Gastrocnemius medialis (tissue), 4 donors: ENCODE results near the gene WASL. TPM values are rescaled to one million over a fixed set of nuclear protein-coding genes. Genes with fewer than 3 reads are reported as not detected.
A peak's percentile ranks its signal among the peaks of the same experiment; 100 is the strongest.

Experiments
- ATAC-seq, 2 donors: fragments of 150-250 bp; one replicate each; pipeline ENCODE4 v1.9.1; 2016
- DNase-seq, 2 donors: peaks; one replicate each; pipeline ENCODE4 v3.0.0-alpha.2; 2019
- H3K27ac ChIP-seq, 4 donors: fragments of 200-600 bp; sonication (generic); 1 replicate in 1 of 4; 2 replicates in 3 of 4; pipeline ENCODE4 v1.5.1; 2016 to 2018; ENCODE audit warnings: mild to moderate bottlenecking in 2 of 4, moderate library complexity in 1 of 4
- H3K27me3 ChIP-seq, 3 donors: fragments of 200-600 bp; sonication (generic) in 2 of 3; 1 replicate in 1 of 3; 2 replicates in 2 of 3; pipeline versions ENCODE4 v1.5.1 to v1.6.0; 2016 to 2019; ENCODE audit warnings: mild to moderate bottlenecking in 1 of 3, moderate library complexity in 1 of 3
- H3K36me3 ChIP-seq, 2 donors: fragments of 200-600 bp; sonication (generic) in 1 of 2; one replicate each; pipeline ENCODE4 v1.5.1; 2017 to 2018
- H3K4me1 ChIP-seq, 2 donors: fragments of 200-600 bp; sonication (generic) in 1 of 2; one replicate each; pipeline ENCODE4 v1.5.1; 2016 to 2017; ENCODE audit warnings: mild to moderate bottlenecking in 2 of 2
- H3K4me3 ChIP-seq, 4 donors: fragments of 200-600 bp; sonication (generic) in 3 of 4; 1 replicate in 1 of 4; 2 replicates in 3 of 4; pipeline ENCODE4 v1.5.1; 2016 to 2019; ENCODE audit warnings: mild to moderate bottlenecking in 2 of 4
- H3K9me3 ChIP-seq, 3 donors: fragments of 200-600 bp; sonication (generic) in 2 of 3; 1 replicate in 1 of 3; 2 replicates in 2 of 3; pipeline ENCODE4 v1.5.1; 2016 to 2019
- POLR2A ChIP-seq, 2 donors: fragments of 450-650 bp; IDR thresholded peaks; one replicate each; pipeline ENCODE4 v1.6.1; 2017; ENCODE audit warnings: antibody characterized with exemption in 2 of 2, mild to moderate bottlenecking in 2 of 2, moderate library complexity in 2 of 2
- in situ Hi-C, 4 donors: fragments of 200-750 bp; cut with MboI; loops; one replicate each; pipeline versions ENCODE4 v1.15.0 to v1.8.0; 2017; ENCODE audit warnings: low sequenced_read_pairs in 4 of 4
- intact Hi-C: fragments of 100-400 bp; cut with DNase I; formaldehyde crosslinking; loops from one replicate; pipeline ENCODE4 v1.15.1; 2023; ENCODE audit warnings: low total_unique reads
- total RNA-seq, 4 donors: library from RNA; depleted of rRNA; stranded (reverse); fragments of >200 nt; gene quantifications; one replicate each; pipeline versions ENCODE4 v1.1.0 to v1.2.3, GENCODE V29; 2016
- TF ChIP-seq, protein P1 (sequence below), 5 experiments: fragments of 450-650 bp in 3 of 5; fragments of 200-600 bp in 2 of 5; sonication (generic) in 2 of 5; IDR thresholded peaks in 4 of 5; conservative IDR thresholded peaks in 1 of 5; 1 replicate in 4 of 5; 2 replicates in 1 of 5; pipeline ENCODE4 v1.5.1; 2016 to 2019; ENCODE audit warnings: antibody characterized with exemption in 5 of 5, mild to moderate bottlenecking in 3 of 5, moderate library complexity in 3 of 5

The WASL gene
- total RNA-seq, 4 donors from 2014 or later = 29.0 to 40.4 (median 33.0) TPM

DNA sequence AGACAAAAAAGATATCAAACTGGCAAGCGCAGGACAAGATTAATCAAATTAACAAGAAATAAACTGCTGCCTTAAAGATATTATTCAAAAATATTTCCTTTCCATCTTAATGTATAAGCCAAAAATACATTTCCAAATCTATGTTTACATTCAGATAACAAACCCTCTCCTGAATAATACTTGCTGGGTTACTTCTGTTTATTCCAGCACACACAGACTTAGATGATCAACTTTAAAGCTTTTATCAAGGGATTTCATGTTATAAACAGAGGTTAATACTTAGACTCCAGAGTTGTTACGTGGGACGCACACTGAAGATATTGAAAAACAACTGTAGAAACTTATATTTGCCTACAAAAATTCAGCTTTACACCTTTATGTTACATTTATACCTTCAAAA lies 59.6 kb downstream of the WASL start:
- TF ChIP-seq, protein P1, sequence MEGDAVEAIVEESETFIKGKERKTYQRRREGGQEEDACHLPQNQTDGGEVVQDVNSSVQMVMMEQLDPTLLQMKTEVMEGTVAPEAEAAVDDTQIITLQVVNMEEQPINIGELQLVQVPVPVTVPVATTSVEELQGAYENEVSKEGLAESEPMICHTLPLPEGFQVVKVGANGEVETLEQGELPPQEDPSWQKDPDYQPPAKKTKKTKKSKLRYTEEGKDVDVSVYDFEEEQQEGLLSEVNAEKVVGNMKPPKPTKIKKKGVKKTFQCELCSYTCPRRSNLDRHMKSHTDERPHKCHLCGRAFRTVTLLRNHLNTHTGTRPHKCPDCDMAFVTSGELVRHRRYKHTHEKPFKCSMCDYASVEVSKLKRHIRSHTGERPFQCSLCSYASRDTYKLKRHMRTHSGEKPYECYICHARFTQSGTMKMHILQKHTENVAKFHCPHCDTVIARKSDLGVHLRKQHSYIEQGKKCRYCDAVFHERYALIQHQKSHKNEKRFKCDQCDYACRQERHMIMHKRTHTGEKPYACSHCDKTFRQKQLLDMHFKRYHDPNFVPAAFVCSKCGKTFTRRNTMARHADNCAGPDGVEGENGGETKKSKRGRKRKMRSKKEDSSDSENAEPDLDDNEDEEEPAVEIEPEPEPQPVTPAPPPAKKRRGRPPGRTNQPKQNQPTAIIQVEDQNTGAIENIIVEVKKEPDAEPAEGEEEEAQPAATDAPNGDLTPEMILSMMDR (IDR thresholded peaks at IDR 0.05 in 4 of 5, conservative IDR thresholded peaks at IDR 0.05 in 1 of 5) = no peak
- no peak for TF ChIP-seq POLR2A (IDR thresholded peaks at IDR 0.05)
- no peak overlapping the region for H3K4me3 ChIP-seq
- DNase-seq (no peak), ATAC-seq (no peak)
- intact Hi-C loops (no loop called here), in situ Hi-C loops (loop anchor here (10.0 to 25.0 kb wide), 2 partner anchors 173 to 176 kb away; no protein-coding TSS in a partner anchor)
- H3K36me3 ChIP-seq = peaks cover 0 to 32% of the 10 kb centered on the region in 2 donors
- peak overlapping the region in 1 of 4 donors; percentile 27 for H3K27ac ChIP-seq
- H3K9me3 ChIP-seq = no peaks in the 10 kb centered on the region
- no peaks in the 10 kb centered on the region for H3K4me1 ChIP-seq
- H3K27me3 ChIP-seq = no peaks in the 10 kb centered on the region

DNA sequence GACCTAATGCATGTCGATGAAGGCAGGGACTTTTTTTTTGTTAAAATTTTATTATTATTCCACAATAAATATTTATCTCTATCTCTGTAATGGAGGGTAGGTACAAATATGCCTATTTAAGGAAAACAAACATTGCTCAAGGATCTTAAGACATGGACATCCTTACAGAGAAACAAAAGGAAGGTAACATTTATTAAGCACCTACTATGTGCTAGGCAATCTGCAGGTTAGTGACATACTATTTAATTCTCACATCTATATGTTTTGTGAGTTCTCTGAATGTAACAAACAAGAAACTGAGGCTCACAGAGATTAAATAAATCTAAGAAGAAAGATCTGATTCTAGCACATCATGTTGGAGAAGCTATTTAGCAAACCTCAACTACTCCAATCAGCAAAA lies 61.1 kb downstream of the WASL start:
- TF ChIP-seq, protein P1 (IDR thresholded peaks at IDR 0.05 in 4 of 5, conservative IDR thresholded peaks at IDR 0.05 in 1 of 5) = no peak
- no peak for TF ChIP-seq POLR2A (IDR thresholded peaks at IDR 0.05)
- H3K9me3 ChIP-seq = no peaks in the 10 kb centered on the region
- peaks cover 0 to 25% of the 10 kb centered on the region in 2 donors for H3K36me3 ChIP-seq
- in situ Hi-C loops (loop anchor here (10.0 to 25.0 kb wide), 2 partner anchors 175 to 177 kb away; no protein-coding TSS in a partner anchor), intact Hi-C loops (no loop called here)
- H3K4me1 ChIP-seq = peaks cover 2 to 4% of the 10 kb centered on the region in 2 donors
- no peak overlapping the region for H3K4me3 ChIP-seq
- H3K27me3 ChIP-seq = no peaks in the 10 kb centered on the region
- DNase-seq = no peak
- H3K27ac ChIP-seq = no peak overlapping the region
- ATAC-seq = no peak

DNA sequence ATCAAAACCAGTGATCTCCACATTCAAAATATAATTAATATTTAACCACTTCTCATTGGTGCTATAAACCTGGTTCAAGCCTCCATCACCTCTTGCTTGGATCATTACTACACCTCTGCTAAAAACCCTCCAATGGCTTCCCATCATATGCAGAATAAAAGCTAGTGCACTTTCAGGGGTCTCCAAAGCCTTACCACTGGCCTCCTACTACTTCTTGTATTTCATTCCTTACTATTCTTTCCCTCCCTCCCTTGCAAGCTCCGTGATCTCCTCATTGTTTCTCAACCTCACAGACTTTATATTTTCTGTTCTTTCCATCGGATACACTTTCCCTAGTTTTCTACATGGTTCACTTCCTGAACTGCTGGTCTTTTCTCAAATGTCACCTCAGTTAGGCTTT lies 61.6 kb downstream of the WASL start:
- Histone ChIP-seq H3K27me3 (no peaks in the 10 kb centered on the region), H3K36me3 (peaks cover 0 to 19% of the 10 kb centered on the region in 2 donors), H3K4me1 (peaks cover 8 to 9% of the 10 kb centered on the region in 2 donors), H3K4me3 (no peak overlapping the region), H3K27ac (no peak overlapping the region), H3K9me3 (no peaks in the 10 kb centered on the region)
- intact Hi-C loops (no loop called here), in situ Hi-C loops (loop anchor here (10.0 to 25.0 kb wide), 2 partner anchors 175 to 178 kb away; no protein-coding TSS in a partner anchor)
- DNase-seq (no peak), ATAC-seq (no peak)
- no peak for TF ChIP-seq POLR2A (IDR thresholded peaks at IDR 0.05)
- TF ChIP-seq, protein P1 (IDR thresholded peaks at IDR 0.05 in 4 of 5, conservative IDR thresholded peaks at IDR 0.05 in 1 of 5) = no peak

DNA sequence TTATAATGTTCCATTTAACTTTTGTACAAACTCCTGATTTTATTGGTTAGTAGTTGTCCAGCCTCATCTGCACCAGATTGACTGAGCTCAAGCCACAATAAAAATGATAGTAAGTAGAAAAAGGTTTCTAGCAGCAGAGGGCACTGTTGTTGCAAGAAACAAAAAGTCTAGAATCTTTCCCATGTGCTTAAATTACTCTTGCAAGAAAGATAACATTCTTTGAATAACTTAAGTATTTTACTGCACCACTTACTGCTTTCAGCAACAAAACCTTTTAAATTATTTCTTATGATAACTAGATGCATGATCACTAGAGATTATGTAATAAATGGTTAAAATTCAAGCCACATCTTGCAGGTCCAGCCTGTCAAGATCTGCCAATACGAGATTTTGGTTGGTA lies 66.1 kb downstream of the WASL start:
- in situ Hi-C loops = loop anchor here (10.0 to 25.0 kb wide), 2 partner anchors 180 to 182 kb away; no protein-coding TSS in a partner anchor
- no peak for TF ChIP-seq POLR2A (IDR thresholded peaks at IDR 0.05)
- TF ChIP-seq, protein P1 (IDR thresholded peaks at IDR 0.05 in 4 of 5, conservative IDR thresholded peaks at IDR 0.05 in 1 of 5) = peak; percentile 35 to 59 (median 45)
- Histone ChIP-seq H3K27me3 (no peaks in the 10 kb centered on the region), H3K9me3 (no peaks in the 10 kb centered on the region), H3K4me1 (peaks cover 47% of the 10 kb centered on the region in 2 donors), H3K27ac (peak overlapping the region in 3 of 4 donors; percentile 75 to 85 (median 82)), H3K4me3 (no peak overlapping the region), H3K36me3 (peaks cover 0 to 9% of the 10 kb centered on the region in 2 donors)
- intact Hi-C loops = loop anchor here (2.0 to 5.0 kb wide), 3 partner anchors 65 to 182 kb away; partner anchors contain the start of gene WASL
- DNase-seq (no peak), ATAC-seq (no peak)
